Kidney epithelial cell (primary cell): ENCODE measurements around the gene BTRC. TPM values are rescaled to one million over a fixed set of nuclear protein-coding genes. Genes with fewer than 3 reads are reported as not detected.

Source experiments
- DNase-seq: peaks from one replicate; pipeline ENCODE4 v3.0.0-alpha.2; 2010; ENCODE audit warnings: low read depth
- H3K27me3 ChIP-seq: 2 replicates; pipeline ENCODE4 v1.6.0; 2011; ENCODE audit warnings: low read length; ENCODE audit not compliant: control insufficient read depth, insufficient read depth
- H3K36me3 ChIP-seq: 2 replicates; pipeline ENCODE4 v1.5.1; 2011; ENCODE audit warnings: low read length; ENCODE audit not compliant: control insufficient read depth, insufficient read depth
- H3K4me3 ChIP-seq: 2 replicates; pipeline ENCODE4 v1.5.1; 2011; ENCODE audit warnings: low read depth, mild to moderate bottlenecking, control low read depth, low read length
- CTCF ChIP-seq: IDR thresholded peaks from 2 replicates; pipeline ENCODE4 v1.5.1; 2011; ENCODE audit warnings: mild to moderate bottlenecking, moderate library complexity, low read length, control low read depth, inconsistent platforms; ENCODE audit not compliant: insufficient read depth, poor library complexity, severe bottlenecking
- total RNA-seq: library from RNA; depleted of rRNA; stranded (reverse); fragments of >200 nt; gene quantifications from 2 replicates; pipeline ENCODE4 v1.2.3, GENCODE V29; 2015

The BTRC gene
- total RNA-seq, 1 donor from 2014 or later: 10.2 TPM

DNA sequence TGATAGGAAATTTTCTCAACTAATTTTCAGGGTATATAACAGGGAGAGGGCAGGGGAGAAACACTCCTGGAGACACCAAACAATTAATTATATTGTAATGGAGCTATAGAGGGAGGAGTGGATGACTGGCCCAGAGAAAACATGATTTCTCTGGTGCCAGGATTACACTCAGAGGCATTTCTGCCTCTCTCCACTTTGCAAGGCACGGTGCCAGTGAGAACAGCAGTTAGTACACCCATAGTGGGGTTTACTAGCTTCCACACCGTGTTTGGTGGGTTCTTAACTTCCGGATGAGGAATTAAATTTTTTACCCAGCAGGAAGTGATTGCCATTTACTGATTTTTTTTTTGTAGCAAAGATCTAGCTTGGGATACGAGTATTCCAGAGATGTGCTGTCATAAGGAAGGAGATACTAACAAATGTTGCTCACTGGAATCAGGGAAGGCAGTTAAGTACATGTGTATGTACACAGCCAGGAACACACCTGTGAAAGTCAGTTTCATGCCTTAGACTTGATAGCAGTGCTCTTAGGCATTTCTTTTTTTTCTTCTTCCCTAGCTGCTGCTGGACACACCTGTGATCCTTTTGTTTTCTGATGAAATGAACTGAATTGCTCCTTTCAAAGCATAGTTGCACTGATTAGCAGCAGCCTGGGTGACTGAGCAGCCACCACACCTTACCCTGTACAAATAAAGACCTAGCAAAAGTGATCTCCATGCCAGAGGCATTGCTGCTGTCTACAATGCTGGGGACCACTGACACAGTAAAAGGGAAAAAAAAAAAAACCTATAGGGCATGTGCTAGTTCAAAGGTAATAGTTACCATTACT, 176.0 kb downstream of the BTRC start:
- TF ChIP-seq CTCF: no peak
- Histone ChIP-seq H3K36me3 (no peaks in the 10 kb centered on the region), H3K27me3 (no peaks in the 10 kb centered on the region), H3K4me3 (no peak overlapping the region)
- no peak for DNase-seq

- no peaks in the 10 kb centered on the region for H3K27me3 ChIP-seq
- no peak for DNase-seq
- TF ChIP-seq CTCF: no peak
- no peaks in the 10 kb centered on the region for H3K36me3 ChIP-seq
- no peak overlapping the region for H3K4me3 ChIP-seq
Measured at GRCh38 chr10:101535949-101536348, 182.0 kb downstream of the BTRC start.

DNA sequence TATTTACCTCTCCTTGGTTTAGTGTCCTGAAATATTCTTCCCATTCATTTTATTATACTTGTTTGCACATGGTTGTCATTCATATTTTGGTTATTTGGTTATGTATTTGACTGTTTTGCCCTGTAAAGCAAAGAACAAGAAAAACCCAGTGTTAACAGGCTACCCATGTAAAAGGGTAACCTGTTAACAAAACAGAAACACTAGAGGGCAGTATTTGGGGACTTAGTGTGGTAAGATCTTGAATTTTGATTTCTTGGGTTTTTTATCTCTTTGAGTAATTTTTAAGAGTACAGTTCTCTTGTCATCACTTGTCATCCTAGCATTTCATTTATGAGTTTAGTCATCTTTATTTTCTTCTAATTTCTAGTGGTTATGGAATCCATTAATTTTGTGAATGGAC, 182.8 kb downstream of the BTRC start:
- Histone ChIP-seq H3K36me3 (no peaks in the 10 kb centered on the region), H3K27me3 (no peaks in the 10 kb centered on the region), H3K4me3 (no peak overlapping the region)
- peak; percentile 45 for TF ChIP-seq CTCF
- DNase-seq: no peak

DNA sequence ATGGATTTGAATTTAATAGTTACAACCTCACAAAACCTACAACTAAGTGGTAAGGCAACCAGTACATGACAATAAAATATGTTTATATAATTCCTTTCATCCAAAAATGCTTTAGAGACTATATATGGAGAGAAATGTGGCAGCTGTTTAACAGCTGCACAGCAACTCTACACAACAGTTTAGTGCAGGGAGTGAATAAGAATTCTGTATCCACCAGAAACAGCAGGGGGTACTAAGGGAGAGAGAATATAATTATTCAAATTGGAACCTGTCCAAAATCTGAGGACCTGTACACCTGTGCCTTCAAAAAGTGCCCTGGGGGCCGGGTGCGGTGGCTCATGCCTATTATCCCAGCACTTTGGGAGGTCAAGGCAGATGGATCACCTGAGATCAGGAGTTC, 184.5 kb downstream of the BTRC start:
- Histone ChIP-seq H3K4me3 (no peak overlapping the region), H3K27me3 (no peaks in the 10 kb centered on the region), H3K36me3 (no peaks in the 10 kb centered on the region)
- no peak for TF ChIP-seq CTCF
- DNase-seq: no peak

GRCh38 chr10:101545898-101546297, 191.9 kb downstream of the BTRC start:
- Histone ChIP-seq H3K36me3 (no peaks in the 10 kb centered on the region), H3K4me3 (no peak overlapping the region), H3K27me3 (no peaks in the 10 kb centered on the region)
- no peak for TF ChIP-seq CTCF
- no peak for DNase-seq

DNA sequence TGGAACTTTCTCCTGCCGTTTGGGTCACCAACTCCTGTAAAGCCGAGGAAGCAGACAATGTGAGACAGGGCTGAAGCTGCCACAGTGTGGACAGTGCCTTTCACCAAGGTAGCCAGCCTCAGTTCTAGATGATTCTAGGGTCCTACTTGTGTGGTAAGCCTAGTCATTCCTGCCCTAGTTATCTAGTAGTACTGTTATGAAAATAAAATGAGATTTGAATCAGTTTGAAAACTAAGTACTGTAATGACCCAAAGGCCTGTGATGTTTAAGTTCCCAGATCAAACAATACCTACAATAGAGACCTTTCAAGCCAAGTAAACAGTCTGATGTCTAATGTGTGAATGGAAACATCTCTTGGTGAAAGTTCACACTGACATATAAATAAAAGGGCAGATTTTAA, 197.0 kb downstream of the BTRC start:
- Histone ChIP-seq H3K36me3 (no peaks in the 10 kb centered on the region), H3K4me3 (no peak overlapping the region), H3K27me3 (no peaks in the 10 kb centered on the region)
- DNase-seq: no peak
- TF ChIP-seq CTCF: no peak
